ENCODE data around the gene MAGI2. TPM values are rescaled to one million over a fixed set of nuclear protein-coding genes. Genes with fewer than 3 reads are reported as not detected.

Gene MAGI2
- total RNA-seq, 3 donors from 2014 or later (not counting 1 experiment from before 2014, with no cell fraction given) = 0.09 to 0.48 (median 0.27) TPM

DNA sequence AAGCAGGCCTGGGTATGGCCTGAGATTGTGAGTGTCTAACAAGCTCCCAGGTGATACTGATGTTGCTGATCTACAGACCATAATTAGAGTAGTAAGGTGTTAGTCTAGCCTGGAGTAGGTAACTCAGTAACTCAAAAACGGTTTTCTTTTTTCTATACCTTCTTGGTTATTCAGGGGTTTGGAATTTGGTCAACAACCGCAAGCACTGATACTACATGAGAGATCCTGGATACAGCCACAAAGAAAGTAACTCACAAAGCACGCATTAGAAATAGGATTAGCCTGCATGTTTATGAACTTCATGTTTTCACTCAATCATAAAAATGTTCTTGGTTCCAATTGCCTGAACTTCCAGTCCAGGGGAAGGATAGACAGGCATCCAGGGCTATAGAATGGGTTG, 803.5 kb downstream of the MAGI2 start:
- no peak overlapping the region for H3K4me3 Mint-ChIP-seq
- H3K9me3 Mint-ChIP-seq = peaks cover 2 to 7% of the 10 kb centered on the region in 2 donors
- Histone ChIP-seq H3K27ac (ENCODE audit: low read length) (no peak overlapping the region), H3K4me1 (ENCODE audit: control insufficient read depth, insufficient read depth, low read length) (no peaks in the 10 kb centered on the region), H3K4me3 (ENCODE audit: low read length) (no peak overlapping the region), H3K9me3 (ENCODE audit: control insufficient read depth, insufficient read depth, low read length) (no peaks in the 10 kb centered on the region), H3K27me3 (ENCODE audit: control insufficient read depth, insufficient read depth, low read length) (no peaks in the 10 kb centered on the region), H3K36me3 (ENCODE audit: control insufficient read depth, insufficient read depth, low read length) (no peaks in the 10 kb centered on the region)
- no peak for ATAC-seq
- no peak overlapping the region for H3K27ac Mint-ChIP-seq
- TF ChIP-seq, protein P1, sequence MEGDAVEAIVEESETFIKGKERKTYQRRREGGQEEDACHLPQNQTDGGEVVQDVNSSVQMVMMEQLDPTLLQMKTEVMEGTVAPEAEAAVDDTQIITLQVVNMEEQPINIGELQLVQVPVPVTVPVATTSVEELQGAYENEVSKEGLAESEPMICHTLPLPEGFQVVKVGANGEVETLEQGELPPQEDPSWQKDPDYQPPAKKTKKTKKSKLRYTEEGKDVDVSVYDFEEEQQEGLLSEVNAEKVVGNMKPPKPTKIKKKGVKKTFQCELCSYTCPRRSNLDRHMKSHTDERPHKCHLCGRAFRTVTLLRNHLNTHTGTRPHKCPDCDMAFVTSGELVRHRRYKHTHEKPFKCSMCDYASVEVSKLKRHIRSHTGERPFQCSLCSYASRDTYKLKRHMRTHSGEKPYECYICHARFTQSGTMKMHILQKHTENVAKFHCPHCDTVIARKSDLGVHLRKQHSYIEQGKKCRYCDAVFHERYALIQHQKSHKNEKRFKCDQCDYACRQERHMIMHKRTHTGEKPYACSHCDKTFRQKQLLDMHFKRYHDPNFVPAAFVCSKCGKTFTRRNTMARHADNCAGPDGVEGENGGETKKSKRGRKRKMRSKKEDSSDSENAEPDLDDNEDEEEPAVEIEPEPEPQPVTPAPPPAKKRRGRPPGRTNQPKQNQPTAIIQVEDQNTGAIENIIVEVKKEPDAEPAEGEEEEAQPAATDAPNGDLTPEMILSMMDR (IDR thresholded peaks at IDR 0.05) = no peak
- 73% methylated on average over 3 of the region's 3 CpGs for WGBS (ENCODE audit: insufficient coverage)
- H3K27me3 Mint-ChIP-seq (ENCODE audit: low read depth in 2 of 2) = no peaks in the 10 kb centered on the region
- no peaks in the 10 kb centered on the region for H3K36me3 Mint-ChIP-seq
- H3K4me1 Mint-ChIP-seq = no peaks in the 10 kb centered on the region
- no peak for DNase-seq
- intact Hi-C loops (cut with micrococcal nuclease) = no loop called here

DNA sequence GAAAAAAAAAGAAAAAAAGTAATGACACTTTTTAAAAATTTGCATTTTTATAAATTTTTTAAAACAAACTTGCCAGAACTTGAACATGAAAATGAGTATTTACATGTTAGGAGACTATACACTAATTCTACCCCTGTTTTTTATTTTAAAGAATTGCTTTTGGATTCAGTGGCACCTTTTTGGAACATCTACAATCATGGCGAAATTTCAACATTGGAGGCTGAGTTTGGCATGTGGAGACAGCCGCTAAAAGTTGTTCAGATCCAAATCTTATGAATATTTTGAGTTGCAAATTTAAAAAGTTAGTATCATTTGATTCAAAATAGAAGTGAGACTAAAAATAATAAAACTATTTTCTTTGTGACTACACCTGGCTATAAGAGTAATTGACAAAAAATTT, 804.2 kb downstream of the MAGI2 start:
- Mint-ChIP-seq H3K4me1 (no peaks in the 10 kb centered on the region), H3K27ac (no peak overlapping the region), H3K27me3 (ENCODE audit: low read depth in 2 of 2) (no peaks in the 10 kb centered on the region), H3K9me3 (peaks cover 5 to 9% of the 10 kb centered on the region in 2 donors), H3K36me3 (no peaks in the 10 kb centered on the region), H3K4me3 (no peak overlapping the region)
- DNase-seq (no peak), ATAC-seq (no peak)
- TF ChIP-seq, protein P1 (IDR thresholded peaks at IDR 0.05) = no peak
- intact Hi-C loops (cut with micrococcal nuclease) = no loop called here
- Histone ChIP-seq H3K4me1 (ENCODE audit: control insufficient read depth, insufficient read depth, low read length) (no peaks in the 10 kb centered on the region), H3K4me3 (ENCODE audit: low read length) (no peak overlapping the region), H3K36me3 (ENCODE audit: control insufficient read depth, insufficient read depth, low read length) (no peaks in the 10 kb centered on the region), H3K9me3 (ENCODE audit: control insufficient read depth, insufficient read depth, low read length) (no peaks in the 10 kb centered on the region), H3K27me3 (ENCODE audit: control insufficient read depth, insufficient read depth, low read length) (no peaks in the 10 kb centered on the region), H3K27ac (ENCODE audit: low read length) (no peak overlapping the region)
- WGBS (ENCODE audit: insufficient coverage) = 100% methylated on average over 2 of the region's 2 CpGs

DNA sequence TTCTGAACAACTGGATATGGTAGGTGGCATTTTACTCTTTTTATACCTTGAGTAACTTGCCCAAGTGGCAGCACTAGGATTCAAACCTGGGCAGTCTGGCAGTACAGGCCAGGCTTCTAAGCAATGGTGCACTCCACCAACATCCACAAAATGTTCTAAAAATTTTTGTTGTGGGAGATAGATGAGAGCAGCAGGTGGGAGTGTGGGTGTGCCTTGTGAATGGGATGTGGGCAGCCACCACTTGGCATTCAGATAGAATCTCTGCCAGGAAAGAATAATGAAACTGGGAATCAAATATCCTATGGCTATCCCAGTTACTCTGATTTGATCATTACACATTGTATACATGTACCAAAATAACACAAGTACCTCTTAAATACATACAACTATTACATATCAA, 810.7 kb downstream of the MAGI2 start:
- no peak overlapping the region for H3K4me3 Mint-ChIP-seq
- H3K27ac Mint-ChIP-seq = no peak overlapping the region
- Histone ChIP-seq H3K4me1 (ENCODE audit: control insufficient read depth, insufficient read depth, low read length) (no peaks in the 10 kb centered on the region), H3K27me3 (ENCODE audit: control insufficient read depth, insufficient read depth, low read length) (no peaks in the 10 kb centered on the region), H3K9me3 (ENCODE audit: control insufficient read depth, insufficient read depth, low read length) (no peaks in the 10 kb centered on the region), H3K4me3 (ENCODE audit: low read length) (no peak overlapping the region), H3K36me3 (ENCODE audit: control insufficient read depth, insufficient read depth, low read length) (no peaks in the 10 kb centered on the region), H3K27ac (ENCODE audit: low read length) (no peak overlapping the region)
- no peak for DNase-seq
- ATAC-seq = no peak
- H3K36me3 Mint-ChIP-seq = no peaks in the 10 kb centered on the region
- TF ChIP-seq, protein P1 (IDR thresholded peaks at IDR 0.05) = no peak
- intact Hi-C loops (cut with micrococcal nuclease) = no loop called here
- H3K9me3 Mint-ChIP-seq = peaks cover 5 to 8% of the 10 kb centered on the region in 2 donors
- no peaks in the 10 kb centered on the region for H3K4me1 Mint-ChIP-seq
- H3K27me3 Mint-ChIP-seq (ENCODE audit: low read depth in 2 of 2) = no peaks in the 10 kb centered on the region

DNA sequence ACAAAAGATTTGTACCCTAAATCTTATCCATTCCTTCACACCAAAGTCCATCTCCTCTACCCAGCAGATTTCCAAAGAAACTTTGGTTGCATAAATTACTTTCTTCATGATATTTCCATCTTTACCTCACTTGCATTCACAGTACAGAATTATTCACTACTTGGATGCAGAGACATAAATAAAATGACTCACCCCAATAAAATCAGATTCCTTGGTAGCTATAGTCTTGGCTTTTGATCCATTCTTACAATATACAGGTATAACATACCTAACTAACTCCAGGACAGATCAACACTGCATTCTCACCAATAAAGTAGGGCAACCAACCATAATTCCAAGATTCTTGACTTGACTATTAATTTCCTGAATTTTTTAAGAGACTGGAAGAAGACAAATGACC, 815.1 kb downstream of the MAGI2 start:
- TF ChIP-seq, protein P1 (IDR thresholded peaks at IDR 0.05) = no peak
- Histone ChIP-seq H3K27ac (ENCODE audit: low read length) (no peak overlapping the region), H3K27me3 (ENCODE audit: control insufficient read depth, insufficient read depth, low read length) (no peaks in the 10 kb centered on the region), H3K9me3 (ENCODE audit: control insufficient read depth, insufficient read depth, low read length) (no peaks in the 10 kb centered on the region), H3K4me1 (ENCODE audit: control insufficient read depth, insufficient read depth, low read length) (no peaks in the 10 kb centered on the region), H3K36me3 (ENCODE audit: control insufficient read depth, insufficient read depth, low read length) (no peaks in the 10 kb centered on the region), H3K4me3 (ENCODE audit: low read length) (no peak overlapping the region)
- Mint-ChIP-seq H3K36me3 (no peaks in the 10 kb centered on the region), H3K9me3 (peaks cover 0 to 4% of the 10 kb centered on the region in 2 donors), H3K4me1 (no peaks in the 10 kb centered on the region), H3K4me3 (no peak overlapping the region), H3K27me3 (ENCODE audit: low read depth in 2 of 2) (no peaks in the 10 kb centered on the region), H3K27ac (no peak overlapping the region)
- ATAC-seq = no peak
- no peak for DNase-seq
- intact Hi-C loops (cut with micrococcal nuclease) = no loop called here

All from natural killer cell (primary cell).